GM21526 (cell line): Measurements from ENCODE around the gene FAM47E.
"Not testable (repeated sequence)": the region's sequence is repeated elsewhere in the genome, so short reads cannot be mapped to it uniquely, and the experiment has no call there.

Experiments
- ATAC-seq: cut with Tn5 transposase; IDR thresholded peaks from one replicate; pipeline ENCODE4 v1.9.1; 2021; ENCODE audit warnings: moderate library complexity; ENCODE audit not compliant: unreplicated experiment, low FRiP score

Gene FAM47E

GRCh38 chr4:76265631-76266218 lies 14.2 kb downstream of the FAM47E start:
- ATAC-seq, result no peak

DNA sequence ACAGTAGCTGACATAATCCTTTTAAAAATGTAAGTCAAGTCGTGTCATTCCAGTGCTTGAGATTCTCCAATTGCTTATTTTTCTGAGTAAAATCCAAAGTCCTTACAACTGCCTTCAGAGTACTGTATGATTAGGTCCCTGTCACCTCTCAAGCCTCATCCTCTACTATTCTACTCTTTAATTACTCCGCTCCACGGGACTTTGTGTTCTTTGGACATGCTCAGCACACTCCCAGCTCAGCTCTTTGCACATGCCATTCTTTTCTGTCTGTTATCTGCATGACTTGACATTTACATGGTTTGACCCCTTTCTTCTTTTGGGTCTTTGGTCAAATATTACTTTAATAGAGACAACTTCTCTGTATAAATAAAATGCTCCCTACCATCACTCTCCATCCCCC lies 15.1 kb downstream of the FAM47E start:
- ATAC-seq, result no peak

DNA sequence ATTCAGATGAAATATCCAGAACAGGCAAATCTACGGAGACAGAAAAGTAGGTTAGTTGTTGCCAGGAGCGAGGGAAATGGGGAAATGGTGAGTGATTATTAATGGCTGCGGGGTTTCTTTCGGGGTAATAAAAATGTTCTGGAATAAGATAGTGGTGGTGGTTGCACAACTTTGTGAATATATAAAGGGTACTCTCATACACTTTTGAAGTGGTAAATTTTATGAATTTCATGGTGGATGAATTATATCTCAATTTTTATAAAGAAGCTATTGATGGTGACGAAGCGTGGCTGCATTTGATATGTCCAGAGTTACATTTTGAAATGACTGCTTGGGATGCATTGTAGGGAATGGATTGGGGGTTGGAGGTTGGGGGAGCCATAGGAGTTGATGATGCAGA lies 16.3 kb downstream of the FAM47E start:
- ATAC-seq, result no peak

DNA sequence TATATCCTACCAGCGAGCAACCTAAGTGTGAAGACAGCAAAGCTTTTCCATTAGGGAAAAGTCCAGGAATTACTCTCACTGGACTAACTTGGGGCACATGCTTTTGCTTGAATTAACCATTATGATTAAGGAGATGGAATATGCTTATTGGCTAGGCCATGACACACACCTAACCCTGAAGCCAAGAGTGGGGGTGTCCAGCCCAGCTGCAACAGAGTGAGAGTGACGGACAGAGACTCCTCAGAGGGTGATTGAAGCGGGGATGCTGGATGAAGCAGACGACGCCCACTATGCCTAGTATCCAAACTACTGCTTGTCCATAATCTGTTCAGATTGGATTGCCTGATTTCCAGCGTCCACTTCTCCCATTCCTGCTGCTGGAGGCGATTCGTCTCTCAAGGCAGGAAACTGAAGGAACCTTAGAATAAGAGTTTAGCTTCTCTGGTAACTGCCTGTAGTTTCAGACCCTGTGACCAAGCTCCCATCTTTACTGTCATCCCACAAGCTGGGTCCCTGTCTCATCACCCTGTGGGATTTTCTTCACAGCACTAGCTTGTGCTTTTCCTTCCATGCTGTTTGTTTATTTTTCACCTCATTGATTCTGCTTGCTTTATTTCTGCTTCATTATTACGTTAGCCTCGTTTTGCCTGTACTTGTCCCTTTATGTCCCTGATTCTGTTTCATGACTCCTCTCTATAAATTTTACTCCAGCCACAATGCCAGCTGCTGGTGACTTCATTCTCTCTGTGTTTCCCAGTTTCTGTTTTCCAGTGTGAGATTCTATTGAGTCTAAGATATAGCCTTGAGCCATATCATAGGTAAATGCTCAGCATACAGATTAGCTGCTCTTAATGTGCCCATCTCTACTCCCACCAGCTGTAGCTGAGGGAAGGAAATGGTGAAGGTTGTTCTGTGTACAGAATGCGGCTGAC lies 19.0 kb downstream of the FAM47E start:
- no peak for ATAC-seq

- no peak for ATAC-seq
Measured at GRCh38 chr4:76271248-76271647, 19.7 kb downstream of the FAM47E start.

DNA sequence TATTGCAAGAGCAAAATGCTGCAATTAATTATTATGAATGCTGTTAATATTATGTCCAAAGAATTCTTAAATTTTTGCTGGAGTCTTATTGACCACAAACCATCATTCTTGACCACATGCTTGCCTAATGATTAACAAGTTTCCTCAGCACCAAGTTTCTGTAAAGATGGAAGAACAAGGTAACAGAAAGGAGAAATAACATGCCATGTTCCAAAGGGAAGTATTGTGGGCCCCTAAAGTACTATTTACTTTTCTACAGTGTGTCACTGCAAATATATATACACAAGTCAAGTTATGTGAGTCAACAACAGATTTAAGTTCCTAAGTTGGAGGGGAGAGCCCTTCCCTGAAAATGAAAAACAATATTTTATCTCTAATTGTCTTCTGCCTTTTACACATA lies 20.6 kb downstream of the FAM47E start:
- ATAC-seq, result no peak

DNA sequence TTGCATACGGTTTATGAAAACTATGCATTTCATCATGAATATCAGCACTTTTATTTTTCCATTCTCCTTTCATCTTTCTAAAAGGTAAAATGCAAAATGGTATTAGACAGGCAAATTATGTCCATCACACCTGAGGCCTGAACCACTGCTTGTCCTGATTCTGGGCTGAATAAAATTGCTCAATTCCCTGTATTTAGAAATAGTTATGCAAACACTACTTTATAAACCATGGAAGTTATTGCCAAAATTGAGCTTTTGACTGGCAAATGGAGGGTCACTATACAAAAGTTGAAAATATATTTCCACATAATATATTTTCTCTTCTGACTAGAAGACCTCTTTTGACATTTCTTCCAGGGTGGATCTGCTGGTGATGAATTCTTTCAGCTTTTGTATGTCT lies 21.1 kb downstream of the FAM47E start:
- no peak for ATAC-seq

- ATAC-seq, result no peak
Measured at GRCh38 chr4:76272999-76273398, 21.5 kb downstream of the FAM47E start.

GRCh38 chr4:76275486-76276124 lies 24.1 kb downstream of the FAM47E start:
- no peak for ATAC-seq

GRCh38 chr4:76276813-76277212 lies 25.3 kb downstream of the FAM47E start:
- ATAC-seq, result no peak

DNA sequence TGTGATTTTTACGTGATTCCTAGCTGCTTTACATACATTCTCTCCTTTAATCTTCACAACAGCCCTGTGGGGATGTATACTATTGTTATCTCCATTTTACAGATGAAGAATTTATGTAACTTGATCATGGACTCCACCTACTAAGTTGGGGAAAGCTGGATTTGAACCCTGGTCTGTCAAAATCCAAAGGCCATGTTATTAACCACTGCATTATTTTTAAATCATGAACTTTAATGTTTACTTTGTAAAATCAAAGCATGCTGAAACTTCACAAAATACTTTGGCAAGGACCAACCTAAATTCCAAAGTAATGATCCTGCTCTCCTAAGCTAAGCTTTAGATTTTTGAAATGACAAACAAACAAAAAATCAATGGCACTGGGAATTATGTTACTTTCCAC lies 26.1 kb downstream of the FAM47E start:
- ATAC-seq, result no peak

GRCh38 chr4:76278583-76278982 lies 27.1 kb downstream of the FAM47E start:
- ATAC-seq, result no peak

DNA sequence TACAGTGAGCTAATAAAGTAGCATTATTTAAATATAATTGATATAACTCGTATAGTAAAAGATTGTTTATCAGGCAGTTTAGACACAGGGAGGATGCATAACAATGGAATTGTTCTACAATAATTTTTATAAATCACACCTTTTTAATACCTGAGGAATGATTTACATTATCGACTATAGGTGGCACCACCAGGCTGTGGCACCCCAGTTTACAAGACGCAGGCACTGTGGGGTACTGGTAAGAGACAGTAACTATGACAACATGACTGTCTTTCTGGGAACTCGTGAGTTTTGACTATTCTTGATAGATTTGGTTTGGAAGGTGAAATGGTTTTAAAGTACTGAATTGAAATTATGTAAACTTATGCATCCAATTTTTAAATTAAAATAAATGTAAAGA lies 27.9 kb downstream of the FAM47E start:
- no peak for ATAC-seq

GRCh38 chr4:76280488-76281441 lies 29.2 kb downstream of the FAM47E start:
- no peak for ATAC-seq

DNA sequence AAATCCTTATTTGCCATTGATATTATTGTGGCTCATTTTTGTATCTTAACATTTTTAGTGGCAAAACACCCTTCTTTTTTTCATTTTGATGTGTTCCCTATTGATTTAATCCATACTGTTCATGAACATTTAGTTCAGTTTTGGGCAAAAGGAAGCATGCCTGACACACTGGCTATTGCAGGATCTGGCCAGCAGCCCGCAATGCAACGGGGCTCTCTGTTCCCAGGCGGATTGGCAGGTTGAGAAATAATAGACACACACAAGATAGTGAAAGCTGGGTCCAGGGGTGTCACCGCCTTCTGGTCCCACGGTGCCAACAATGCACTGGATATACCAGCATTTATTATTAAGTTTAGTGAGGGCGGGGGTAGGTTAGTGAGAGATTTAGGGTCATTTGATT lies 30.1 kb downstream of the FAM47E start:
- ATAC-seq, result not testable (repeated sequence)

GRCh38 chr4:76282941-76283689 lies 31.6 kb downstream of the FAM47E start:
- ATAC-seq, result no peak

DNA sequence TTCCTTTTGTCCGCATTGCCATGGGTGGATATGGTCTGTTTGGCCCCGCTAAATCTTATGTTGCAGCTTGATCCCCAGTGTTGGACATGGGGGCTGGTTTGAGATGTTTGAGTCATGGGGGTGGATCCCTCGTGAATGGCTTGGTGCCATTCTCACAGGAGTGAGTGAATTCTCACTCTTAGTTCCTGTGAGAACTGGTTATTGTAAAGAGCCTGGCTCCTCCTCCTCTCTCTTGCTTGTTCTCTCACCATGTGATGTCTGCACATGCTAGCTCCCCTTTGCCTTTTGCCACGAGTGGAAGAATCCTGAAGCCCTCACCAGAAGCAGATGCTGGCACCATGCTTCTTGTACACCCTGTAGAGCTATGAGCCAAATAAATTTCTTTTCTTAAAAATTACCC lies 32.4 kb downstream of the FAM47E start:
- ATAC-seq, result no peak

- not testable (repeated sequence) for ATAC-seq
Measured at GRCh38 chr4:76287811-76288210, 36.3 kb downstream of the FAM47E start.

GRCh38 chr4:76292730-76293129 lies 41.2 kb downstream of the FAM47E start:
- ATAC-seq, result no peak

DNA sequence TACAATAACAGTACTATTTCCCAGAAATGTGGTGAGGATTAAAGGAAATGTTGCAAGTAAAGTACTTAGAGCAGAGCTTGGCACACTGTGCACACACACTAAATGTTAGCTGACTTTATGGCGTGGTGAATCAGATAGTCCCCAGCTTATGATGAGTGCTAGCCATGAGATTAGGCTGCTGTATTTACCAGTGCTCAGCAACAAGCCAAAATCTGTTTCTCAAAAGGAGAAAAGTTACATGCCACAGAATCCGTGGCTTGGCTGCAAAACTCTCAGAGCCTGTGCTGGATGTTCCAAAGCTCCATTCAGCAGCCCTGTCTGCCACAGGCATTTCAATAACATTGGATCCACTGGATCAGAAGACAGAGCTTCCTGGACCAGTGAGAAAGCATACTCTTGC lies 42.3 kb downstream of the FAM47E start:
- ATAC-seq, result no peak
